GM12875 (cell line): ENCODE measurements around the gene CACNA1C.

Experiments
- H3K4me3 ChIP-seq: one replicate; pipeline ENCODE4 v1.5.1; 2011; ENCODE audit warnings: low read depth, low read length, control low read depth
- CTCF ChIP-seq: IDR thresholded peaks from 2 replicates; pipeline ENCODE4 v1.5.1; 2011; ENCODE audit warnings: low read depth, mild to moderate bottlenecking, control low read depth, inconsistent platforms, low read length, moderate library complexity, borderline replicate concordance; ENCODE audit not compliant: insufficient read depth

Gene CACNA1C

GRCh38 chr12:2318286-2318685, 265.5 kb downstream of the CACNA1C start:
- H3K4me3 ChIP-seq, result no peak overlapping the region
- TF ChIP-seq CTCF, result no peak

GRCh38 chr12:2319136-2319535, 266.3 kb downstream of the CACNA1C start:
- no peak overlapping the region for H3K4me3 ChIP-seq
- no peak for TF ChIP-seq CTCF

- TF ChIP-seq CTCF, result no peak
- H3K4me3 ChIP-seq, result no peak overlapping the region
Observed at GRCh38 chr12:2319737-2320506, 267.1 kb downstream of the CACNA1C start.

GRCh38 chr12:2320841-2321240, 268.1 kb downstream of the CACNA1C start:
- no peak overlapping the region for H3K4me3 ChIP-seq
- no peak for TF ChIP-seq CTCF

GRCh38 chr12:2322554-2323120, 269.9 kb downstream of the CACNA1C start:
- no peak overlapping the region for H3K4me3 ChIP-seq
- no peak for TF ChIP-seq CTCF

GRCh38 chr12:2323532-2324255, 270.9 kb downstream of the CACNA1C start:
- H3K4me3 ChIP-seq, result no peak overlapping the region
- TF ChIP-seq CTCF, result no peak
